HepG2 (cell line): ENCODE data around the gene PRKN. TPM values are rescaled to one million over a fixed set of nuclear protein-coding genes. Genes with fewer than 3 reads are reported as not detected.

Source experiments
- ATAC-seq: fragments of 200-7000 bp; cut with Tn5 transposase; 3 replicates; pipeline ENCODE4 v1.9.1; 2020; ENCODE audit warnings: mild to moderate bottlenecking, moderate library complexity
- BruUV-seq: library from RNA; stranded (reverse); fragments of 400-500 nt; replicated peaks from 2 replicates; lab custom pipeline; 2021; lab: Mats Ljungman, UMichigan
- CTCF ChIA-PET: fragments of 300-600 bp; formaldehyde crosslinking; extraction: SDS; loops from one replicate; lab custom pipeline; 2021; ENCODE audit warnings: low total read pairs, inconsistent platforms, low intra/inter-chr PET ratio; lab: Yijun Ruan, JAX
- POLR2A ChIA-PET: fragments of 350-600 bp; sonication (Branson Sonifier 250); formaldehyde crosslinking; loops from one replicate; lab custom pipeline; 2020; ENCODE audit warnings: antibody characterized with exemption, inconsistent platforms; lab: Yijun Ruan, JAX
- DNase-seq: peaks from one replicate; pipeline ENCODE4 v3.0.0-alpha.2; 2015; ENCODE audit warnings: low spot score
- FAIRE-seq: peaks from 3 replicates; lab custom pipeline; 2011; peaks lifted over from hg19 to GRCh38; lab: Jason Lieb, UNC
- H2AFZ ChIP-seq: one replicate; pipeline ENCODE4 v1.6.1; 2011; ENCODE audit warnings: low read length, inconsistent platforms
- H3K27ac ChIP-seq: fragments of 300-600 bp; 3 replicates; pipeline ENCODE4 v1.8.0; 2011; ENCODE audit warnings: mixed run types, mild to moderate bottlenecking, mixed read lengths, low read length, inconsistent platforms; ENCODE audit not compliant: insufficient read depth; ENCODE audit errors: extremely low read length
- H3K27me3 ChIP-seq, 2 experiments: fragments of 200-600 bp in 1 of 2; 2 replicates in 1 of 2; 3 replicates in 1 of 2; pipeline versions ENCODE4 v1.6.0 to v1.8.0; 2011; ENCODE audit warnings: low read length in 2 of 2, mild to moderate bottlenecking in 2 of 2, moderate library complexity in 2 of 2, inconsistent platforms in 1 of 2; ENCODE audit not compliant: insufficient read depth in 2 of 2, control insufficient read depth in 1 of 2
- H3K36me3 ChIP-seq, 2 experiments: fragments of 200-600 bp in 1 of 2; replicated peaks in 1 of 2; 2 replicates in 1 of 2; 3 replicates in 1 of 2; pipeline versions ENCODE4 v1.5.1 to v1.8.0; 2011; ENCODE audit warnings: low read length in 2 of 2, inconsistent platforms in 1 of 2; ENCODE audit not compliant: insufficient read depth in 2 of 2, control insufficient read depth in 1 of 2
- H3K4me1 ChIP-seq: 2 replicates; pipeline ENCODE4 v1.5.1; 2012; ENCODE audit warnings: low read length, inconsistent platforms; ENCODE audit not compliant: insufficient read depth
- H3K4me2 ChIP-seq: 2 replicates; pipeline ENCODE4 v1.6.0; 2011; ENCODE audit warnings: low read depth, low read length, inconsistent platforms
- H3K4me3 ChIP-seq, 3 experiments: fragments of 200-600 bp in 1 of 3; sonication (generic), shearing (Covaris generic) in 1 of 3; replicated peaks in 1 of 3; 2 replicates each; pipeline ENCODE4 v1.5.1; 2011 to 2016; ENCODE audit warnings: low read length in 3 of 3, inconsistent platforms in 2 of 3, low read depth in 2 of 3, mild to moderate bottlenecking in 2 of 3, control low read depth in 1 of 3, mixed read lengths in 1 of 3; ENCODE audit not compliant: insufficient read depth in 1 of 3
- H3K79me2 ChIP-seq: one replicate; pipeline ENCODE4 v1.6.1; 2011; ENCODE audit warnings: low read length, inconsistent platforms; ENCODE audit not compliant: insufficient read depth
- H3K9ac ChIP-seq: 2 replicates; pipeline ENCODE4 v1.6.0; 2011; ENCODE audit warnings: mild to moderate bottlenecking, low read depth, low read length, inconsistent platforms; ENCODE audit not compliant: insufficient read depth
- H3K9me3 ChIP-seq: 2 replicates; pipeline ENCODE4 v1.5.1; 2012; ENCODE audit warnings: mild to moderate bottlenecking, low read length
- H4K20me1 ChIP-seq: 2 replicates; pipeline ENCODE4 v1.6.0; 2011; ENCODE audit warnings: inconsistent platforms, mild to moderate bottlenecking, low read length, moderate library complexity; ENCODE audit not compliant: insufficient read depth
- AGO2 ChIP-seq: fragments of 200-400 bp; formaldehyde crosslinking; optimal IDR thresholded peaks from 2 replicates; pipeline ENCODE3; 2017; ENCODE audit warnings: mild to moderate bottlenecking, low read depth, low read length, moderate library complexity
- FOSL2 ChIP-seq: sonication (generic); formaldehyde crosslinking; IDR thresholded peaks from 2 replicates; pipeline ENCODE4 v1.4.0; 2020; ENCODE audit warnings: missing genetic modification reagents
- HOXA7 ChIP-seq: sonication (generic); formaldehyde crosslinking; IDR thresholded peaks from 2 replicates; pipeline ENCODE4 v1.8.1; 2022; ENCODE audit warnings: mild to moderate bottlenecking, missing genetic modification reagents, moderate library complexity
- NBN ChIP-seq: fragments of 450-650 bp; conservative IDR thresholded peaks from 2 replicates; pipeline ENCODE4 v1.6.1; 2017
- NFIB ChIP-seq: sonication (generic); formaldehyde crosslinking; IDR thresholded peaks from 2 replicates; pipeline ENCODE4 v1.9.0; 2021; ENCODE audit warnings: missing genetic modification reagents, mild to moderate bottlenecking, borderline replicate concordance
- RAD51 ChIP-seq: fragments of 450-650 bp; IDR thresholded peaks from 2 replicates; pipeline ENCODE4 v1.6.1; 2016; ENCODE audit warnings: borderline replicate concordance
- YEATS4 ChIP-seq: sonication (generic); formaldehyde crosslinking; IDR thresholded peaks from 2 replicates; pipeline ENCODE4 v1.4.0; 2020; ENCODE audit warnings: missing genetic modification reagents, borderline replicate concordance
- ZNF136 ChIP-seq: sonication (generic); formaldehyde crosslinking; IDR thresholded peaks from 2 replicates; pipeline ENCODE4 v1.8.1; 2022; ENCODE audit warnings: low read depth, mild to moderate bottlenecking, moderate library complexity, missing genetic modification reagents
- ZNF296 ChIP-seq: sonication (generic); formaldehyde crosslinking; conservative IDR thresholded peaks from 2 replicates; pipeline ENCODE4 v1.5.0; 2020; ENCODE audit warnings: mild to moderate bottlenecking, missing genetic modification reagents
- ZNF33A ChIP-seq: sonication (generic); formaldehyde crosslinking; IDR thresholded peaks from 2 replicates; pipeline ENCODE4 v1.5.1; 2020; ENCODE audit warnings: missing genetic modification reagents, mild to moderate bottlenecking, moderate library complexity, borderline replicate concordance
- ZNF33B ChIP-seq: sonication (generic); formaldehyde crosslinking; IDR thresholded peaks from 2 replicates; pipeline ENCODE4 v1.5.1; 2020; ENCODE audit warnings: mild to moderate bottlenecking, missing genetic modification reagents
- ZNF670 ChIP-seq: sonication (generic); formaldehyde crosslinking; IDR thresholded peaks from 2 replicates; pipeline ENCODE4 v1.8.0; 2022; ENCODE audit warnings: mild to moderate bottlenecking, missing genetic modification reagents, borderline replicate concordance
- in situ Hi-C: cut with HindIII; loops from 2 replicates; pipeline ENCODE4 v1.10.0; 2017; ENCODE audit warnings: low pct_unique_long_range_greater_than_20kb; ENCODE audit not compliant: extremely low pct_ligation_motif_present
- intact Hi-C: fragments of 100-400 bp; cut with micrococcal nuclease; formaldehyde crosslinking; loops from one replicate; pipeline ENCODE4 v1.10.0; 2022; ENCODE audit not compliant: unreplicated experiment
- polyA plus RNA-seq, 8 experiments: library from polyadenylated mRNA; depleted of rRNA in 3 of 8; stranded (reverse) in 7 of 8; unstranded in 1 of 8; fragments of >200 nt; fragmentation: Illumina TruSeq in 4 of 8; extraction: Trizol in 4 of 8; gene quantifications; 2 replicates each; pipeline versions ENCODE4 v1.2.1 to v1.2.3, GENCODE V29; 2011 to 2016; ENCODE audit warnings: low read depth in 4 of 8, missing spikeins in 1 of 8, mixed read lengths in 1 of 8; ENCODE audit not compliant: insufficient read depth in 1 of 8
- total RNA-seq, 5 experiments: library from RNA; depleted of rRNA; stranded (reverse); fragments of >200 nt; fragmentation: Illumina TruSeq; extraction: Trizol; gene quantifications; 2 replicates each; pipeline ENCODE4 v1.2.3, GENCODE V29; 2016; ENCODE audit warnings: low read depth in 1 of 5
- TF ChIP-seq, protein P1 (sequence below): sonication (generic); formaldehyde crosslinking; IDR thresholded peaks from 2 replicates; pipeline ENCODE4 v1.4.0; 2020; ENCODE audit warnings: missing genetic modification reagents

The PRKN gene
- total and polyA plus RNA-seq, 2 of the 13 experiments (the other 11 are each of a cell fraction or from before 2014, with no cell fraction given) = 0.31 to 0.44 TPM

DNA sequence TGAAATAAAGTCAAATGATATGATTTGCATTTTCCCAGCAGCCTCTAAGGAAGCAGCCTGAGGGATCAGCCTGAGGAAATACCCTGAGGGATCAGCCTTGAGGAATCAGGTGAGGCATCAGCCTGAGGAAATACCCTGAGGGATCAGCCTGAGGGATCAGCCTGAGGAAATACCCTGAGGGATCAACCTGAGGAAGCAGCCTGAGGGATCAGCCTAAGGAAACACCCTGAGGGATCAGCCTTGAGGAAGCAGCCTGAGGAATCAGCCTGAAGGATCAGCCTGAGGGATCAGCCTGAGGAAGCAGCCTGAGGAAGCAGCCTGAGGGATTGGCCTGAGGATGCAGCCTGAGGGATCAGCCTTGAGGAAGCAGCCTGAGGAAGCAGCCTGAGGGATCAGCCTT lies 784.0 kb downstream of the PRKN start:
- Histone ChIP-seq H3K4me1 (no peaks in the 10 kb centered on the region), H3K9me3 (no peaks in the 10 kb centered on the region), H3K79me2 (no peaks in the 10 kb centered on the region), H3K27me3 (no peaks in the 10 kb centered on the region), H3K36me3 (no peaks in the 10 kb centered on the region), H4K20me1 (no peaks in the 10 kb centered on the region), H3K4me3 (no peak overlapping the region), H2AFZ (no peak overlapping the region), H3K9ac (no peak overlapping the region), H3K27ac (no peak overlapping the region)
- no peak for DNase-seq
- in situ Hi-C loops (no loop called here), intact Hi-C loops (no loop called here)
- no TSS peak for BruUV-seq
- no peak for FAIRE-seq
- ChIA-PET CTCF (no interaction called here), POLR2A (no interaction called here)
- TF ChIP-seq, protein P1, sequence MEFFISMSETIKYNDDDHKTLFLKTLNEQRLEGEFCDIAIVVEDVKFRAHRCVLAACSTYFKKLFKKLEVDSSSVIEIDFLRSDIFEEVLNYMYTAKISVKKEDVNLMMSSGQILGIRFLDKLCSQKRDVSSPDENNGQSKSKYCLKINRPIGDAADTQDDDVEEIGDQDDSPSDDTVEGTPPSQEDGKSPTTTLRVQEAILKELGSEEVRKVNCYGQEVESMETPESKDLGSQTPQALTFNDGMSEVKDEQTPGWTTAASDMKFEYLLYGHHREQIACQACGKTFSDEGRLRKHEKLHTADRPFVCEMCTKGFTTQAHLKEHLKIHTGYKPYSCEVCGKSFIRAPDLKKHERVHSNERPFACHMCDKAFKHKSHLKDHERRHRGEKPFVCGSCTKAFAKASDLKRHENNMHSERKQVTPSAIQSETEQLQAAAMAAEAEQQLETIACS (CRISPR knock-in tag) = no peak
- TF ChIP-seq ZNF33B (CRISPR knock-in tag) (no peak), YEATS4 (CRISPR knock-in tag) (no peak), NFIB (no peak), ZNF296 (no peak), AGO2 (no peak), ZNF33A (CRISPR knock-in tag) (no peak), NBN (no peak), RAD51 (no peak), FOSL2 (CRISPR knock-in tag) (no peak), ZNF136 (no peak), ZNF670 (no peak), HOXA7 (CRISPR knock-in tag) (no peak)
- TF ChIP-seq, all 625 proteins: peak for 0
- H3K4me2 ChIP-seq = no peak overlapping the region
- ATAC-seq = no peak
